SK-N-SH (cell line): Measurements from ENCODE around the gene PCDHA9. TPM values are rescaled to one million over a fixed set of nuclear protein-coding genes. Genes with fewer than 3 reads are reported as not detected.
"Not testable (repeated sequence)": the region's sequence is repeated elsewhere in the genome, so short reads cannot be mapped to it uniquely, and the experiment has no call there.

Source experiments
- CTCF ChIA-PET: fragments of 300-600, 350-600 bp; formaldehyde crosslinking; extraction: SDS; loops from one replicate; lab custom pipeline; 2021; lab: Yijun Ruan, JAX
- POLR2A ChIA-PET: fragments of 350-600 bp; sonication (Branson Sonifier 250); formaldehyde crosslinking; extraction: SDS; loops from one replicate; lab custom pipeline; 2020; ENCODE audit warnings: antibody characterized with exemption, inconsistent platforms; lab: Yijun Ruan, JAX
- DNase-seq: peaks from one replicate; pipeline ENCODE4 v3.0.0; 2012
- H2AFZ ChIP-seq: fragments of 200-600 bp; sonication (generic); 2 replicates; pipeline ENCODE4 v1.8.1; 2016; ENCODE audit warnings: antibody characterized with exemption, mild to moderate bottlenecking, low read depth
- H3F3A ChIP-seq: fragments of 200-600 bp; sonication (generic); replicated peaks from 2 replicates; pipeline ENCODE3; 2016; ENCODE audit warnings: antibody characterized with exemption, mild to moderate bottlenecking; ENCODE audit not compliant: insufficient read depth
- H3K27ac ChIP-seq, 2 experiments: fragments of 200-500 bp in 1 of 2; fragments of 200-600 bp in 1 of 2; sonication (Bioruptor generic) in 1 of 2; sonication (generic), shearing (Covaris generic) in 1 of 2; 2 replicates each; pipeline versions ENCODE4 v1.5.1 to v1.6.1; 2014 to 2016; ENCODE audit warnings: low read depth in 2 of 2, inconsistent platforms in 1 of 2, low read length in 1 of 2, mild to moderate bottlenecking in 1 of 2, mixed read lengths in 1 of 2
- H3K27me3 ChIP-seq: fragments of 200-600 bp; sonication (generic), shearing (Covaris generic); 2 replicates; pipeline ENCODE4 v1.6.1; 2016; ENCODE audit warnings: mixed run types; ENCODE audit not compliant: insufficient read depth
- H3K36me3 ChIP-seq, 2 experiments: fragments of 200-500 bp in 1 of 2; fragments of 200-600 bp in 1 of 2; sonication (Bioruptor generic) in 1 of 2; sonication (generic) in 1 of 2; replicated peaks in 1 of 2; 2 replicates each; pipeline versions ENCODE3 to v1.5.1; 2014 to 2016; ENCODE audit warnings: low read length in 1 of 2, mild to moderate bottlenecking in 1 of 2; ENCODE audit not compliant: insufficient read depth in 2 of 2, control insufficient read depth in 1 of 2
- H3K4me1 ChIP-seq, 2 experiments: fragments of 200-500 bp in 1 of 2; fragments of 200-600 bp in 1 of 2; sonication (Bioruptor generic) in 1 of 2; sonication (generic), shearing (Covaris generic) in 1 of 2; 2 replicates each; pipeline versions ENCODE4 v1.5.1 to v1.6.1; 2014 to 2016; ENCODE audit warnings: low read depth in 1 of 2, low read length in 1 of 2, mixed run types in 1 of 2; ENCODE audit not compliant: insufficient read depth in 2 of 2, control insufficient read depth in 1 of 2
- H3K4me2 ChIP-seq: fragments of 200-600 bp; sonication (generic), shearing (Covaris generic); 2 replicates; pipeline ENCODE4 v1.6.1; 2017; ENCODE audit warnings: mixed run types
- H3K4me3 ChIP-seq, 2 experiments: fragments of 200-500 bp in 1 of 2; fragments of 200-600 bp in 1 of 2; sonication (Bioruptor generic) in 1 of 2; sonication (generic), shearing (Covaris generic) in 1 of 2; 2 replicates each; pipeline versions ENCODE4 v1.5.1 to v1.8.1; 2014 to 2016; ENCODE audit warnings: low read depth in 2 of 2, inconsistent platforms in 1 of 2, low read length in 1 of 2, mild to moderate bottlenecking in 1 of 2, mixed read lengths in 1 of 2, moderate library complexity in 1 of 2
- H3K79me2 ChIP-seq: fragments of 200-600 bp; sonication (generic); 2 replicates; pipeline ENCODE4 v1.8.1; 2017; ENCODE audit warnings: mild to moderate bottlenecking; ENCODE audit not compliant: insufficient read depth
- H3K9ac ChIP-seq: fragments of 200-600 bp; sonication (generic); 2 replicates; pipeline ENCODE4 v1.6.1; 2017; ENCODE audit warnings: mixed run types
- H3K9me2 ChIP-seq: fragments of 200-600 bp; sonication (generic); 2 replicates; pipeline ENCODE4 v1.6.1; 2017; ENCODE audit warnings: mixed run types
- H3K9me3 ChIP-seq: fragments of 200-600 bp; sonication (generic); 2 replicates; pipeline ENCODE4 v1.6.1; 2017; ENCODE audit warnings: mixed run types, mild to moderate bottlenecking, moderate library complexity
- H4K20me1 ChIP-seq: fragments of 200-600 bp; sonication (generic); 2 replicates; pipeline ENCODE4 v1.6.1; 2017; ENCODE audit warnings: mild to moderate bottlenecking, mixed run types; ENCODE audit not compliant: insufficient read depth
- CTCF ChIP-seq: fragments of 200-600 bp; sonication (generic); IDR thresholded peaks from 2 replicates; pipeline ENCODE4 v1.6.1; 2017; ENCODE audit warnings: antibody characterized with exemption, mild to moderate bottlenecking, moderate library complexity
- EZH2phosphoT487 ChIP-seq: fragments of 200-600 bp; sonication (generic); IDR thresholded peaks from 2 replicates; pipeline ENCODE4 v1.6.1; 2017; ENCODE audit warnings: low read depth, mixed run types, mild to moderate bottlenecking, antibody characterized with exemption, moderate library complexity, borderline replicate concordance
- FOSL2 ChIP-seq: IDR thresholded peaks from 2 replicates; pipeline ENCODE4 v1.4.0; 2012; ENCODE audit warnings: low read depth, mild to moderate bottlenecking, moderate library complexity, borderline replicate concordance
- GABPA ChIP-seq: IDR thresholded peaks from 2 replicates; pipeline ENCODE4 v1.4.0; 2012; ENCODE audit warnings: low read depth, mild to moderate bottlenecking
- MAX ChIP-seq: IDR thresholded peaks from 2 replicates; pipeline ENCODE4 v1.4.0; 2012; ENCODE audit warnings: low read depth
- MEF2A ChIP-seq: IDR thresholded peaks from 2 replicates; pipeline ENCODE4 v1.4.0; 2012; ENCODE audit warnings: low read depth, borderline replicate concordance
- NFIC ChIP-seq: IDR thresholded peaks from 2 replicates; pipeline ENCODE4 v1.4.0; 2012; ENCODE audit warnings: borderline replicate concordance
- POLR2AphosphoS5 ChIP-seq: IDR thresholded peaks from 2 replicates; pipeline ENCODE4 v1.6.1; 2012; ENCODE audit warnings: low read depth, low read length
- RCOR1 ChIP-seq: fragments of 150-350 bp; IDR thresholded peaks from 2 replicates; pipeline ENCODE4 v1.6.1; 2017; ENCODE audit warnings: antibody characterized with exemption, low read length
- REST ChIP-seq: IDR thresholded peaks from 2 replicates; pipeline ENCODE4 v1.6.1; 2012; ENCODE audit warnings: mild to moderate bottlenecking, low read depth, low read length, moderate library complexity
- RXRA ChIP-seq: IDR thresholded peaks from 2 replicates; pipeline ENCODE4 v1.4.0; 2012; ENCODE audit warnings: low read depth, mild to moderate bottlenecking, borderline replicate concordance
- SIN3A ChIP-seq: IDR thresholded peaks from 2 replicates; pipeline ENCODE4 v1.6.1; 2012; ENCODE audit warnings: low read depth, mild to moderate bottlenecking, low read length, moderate library complexity, borderline replicate concordance
- TAF1 ChIP-seq: IDR thresholded peaks from 2 replicates; pipeline ENCODE4 v1.6.1; 2012; ENCODE audit warnings: low read depth, mild to moderate bottlenecking, low read length, moderate library complexity, borderline replicate concordance
- TEAD4 ChIP-seq: IDR thresholded peaks from 2 replicates; pipeline ENCODE4 v1.4.0; 2012; ENCODE audit warnings: mild to moderate bottlenecking, borderline replicate concordance; ENCODE audit not compliant: insufficient read depth
- USF1 ChIP-seq: IDR thresholded peaks from 2 replicates; pipeline ENCODE4 v1.4.0; 2012; ENCODE audit warnings: low read depth, borderline replicate concordance
- YY1 ChIP-seq: IDR thresholded peaks from 2 replicates; pipeline ENCODE4 v1.4.0; 2012; ENCODE audit warnings: low read depth, mild to moderate bottlenecking
- WGBS: methylation state at CpG from one replicate; pipeline ENCODE4 v1.1.6; 2017; ENCODE audit warnings: low lambda C conversion rate; 5-methylcytosine and 5-hydroxymethylcytosine counted together
- polyA plus RNA-seq, 3 experiments: library from polyadenylated mRNA; depleted of rRNA; stranded (reverse); fragments of >200 nt; gene quantifications; 2 replicates each; pipeline ENCODE4 v1.2.3, GENCODE V29; 2012

Gene PCDHA9
- polyA plus RNA-seq, 1 of the 3 experiments (the other 2 are of a cell fraction) = 0.02 TPM

- TF ChIP-seq YY1 = no peak
- TF ChIP-seq RCOR1 = no peak
- TF ChIP-seq TAF1 = no peak
- TF ChIP-seq CTCF = no peak
- TF ChIP-seq GABPA = no peak
- no peak for TF ChIP-seq USF1
- TF ChIP-seq SIN3A = no peak
- no peak for TF ChIP-seq FOSL2
- TF ChIP-seq TEAD4 = no peak
- no peak for TF ChIP-seq REST
- no peak for TF ChIP-seq MAX
- TF ChIP-seq RXRA = no peak
- no peak for TF ChIP-seq EZH2phosphoT487
- no peak for TF ChIP-seq NFIC
- TF ChIP-seq POLR2AphosphoS5 = no peak
- TF ChIP-seq MEF2A = no peak
- H3K36me3 ChIP-seq = no peaks in the 10 kb centered on the region
- H3K79me2 ChIP-seq = no peaks in the 10 kb centered on the region
- H3K4me2 ChIP-seq = no peak overlapping the region
- POLR2A ChIA-PET = no interaction called here
- no peak overlapping the region for H3K27ac ChIP-seq
- no peaks in the 10 kb centered on the region for H3K4me1 ChIP-seq
- no peak for DNase-seq
- CTCF ChIA-PET = interaction anchor here (1.8 kb wide), 1 partner anchor 212 kb away, joined by 8 read pairs; no protein-coding TSS in a partner anchor
- H3K9me3 ChIP-seq = no peaks in the 10 kb centered on the region
- H3K9ac ChIP-seq = no peak overlapping the region
- H2AFZ ChIP-seq = no peak overlapping the region
- 83% methylated on average over 18 of the region's 18 CpGs for WGBS
- H3K27me3 ChIP-seq = no peaks in the 10 kb centered on the region
- H4K20me1 ChIP-seq = no peaks in the 10 kb centered on the region
- H3K4me3 ChIP-seq = no peak overlapping the region
- no peaks in the 10 kb centered on the region for H3F3A ChIP-seq
- no peaks in the 10 kb centered on the region for H3K9me2 ChIP-seq
Observed at GRCh38 chr5:140828362-140828737, 19.8 kb upstream of the PCDHA9 start.

GRCh38 chr5:140829511-140830501 is 18.4 kb upstream of the PCDHA9 start:
- H3K36me3 ChIP-seq, H3K27ac ChIP-seq, H4K20me1 ChIP-seq, POLR2A ChIA-PET, H2AFZ ChIP-seq, H3K4me1 ChIP-seq, H3K79me2 ChIP-seq, H3K4me3 ChIP-seq, H3K4me2 ChIP-seq, H3K9me2 ChIP-seq, H3K9ac ChIP-seq, DNase-seq, H3K27me3 ChIP-seq, H3F3A ChIP-seq, H3K9me3 ChIP-seq: not testable (repeated sequence)
- CTCF ChIA-PET = interaction anchor here (1.4 kb wide), 1 partner anchor 12 kb away, joined by 5 read pairs; no protein-coding TSS in a partner anchor
- WGBS = 89% methylated on average over 66 of the region's 106 CpGs
